Panc1 (cell line): ENCODE measurements around the gene HECA. TPM values are rescaled to one million over a fixed set of nuclear protein-coding genes. Genes with fewer than 3 reads are reported as not detected.

Source experiments
- ATAC-seq: fragments of 200-7000 bp; cut with Tn5 transposase; 2 replicates; pipeline ENCODE4 v1.9.1; 2020; ENCODE audit warnings: mild to moderate bottlenecking, moderate library complexity
- BruUV-seq: library from RNA; stranded (reverse); fragments of 400-500 nt; replicated peaks from 2 replicates; lab custom pipeline; 2021; lab: Mats Ljungman, UMichigan
- CTCF ChIA-PET: fragments of 300-600 bp; sonication (Branson Sonifier 250); formaldehyde crosslinking; loops from one replicate; lab custom pipeline; 2022; ENCODE audit warnings: antibody characterized with exemption; lab: Charles Lee
- POLR2A ChIA-PET: fragments of 300-600 bp; sonication (Branson Sonifier 250); formaldehyde crosslinking; loops from one replicate; lab custom pipeline; 2022; ENCODE audit warnings: antibody characterized with exemption; lab: Charles Lee
- DNase-seq: peaks from one replicate; pipeline ENCODE4 v3.0.0-alpha.2; 2010; ENCODE audit warnings: low read depth, low spot score
- H3K27ac ChIP-seq: 2 replicates; pipeline ENCODE4 v1.5.1; 2011; ENCODE audit warnings: mild to moderate bottlenecking, low read length, inconsistent platforms
- H3K27me3 ChIP-seq: fragments of 200-500 bp; sonication (Bioruptor generic); 2 replicates; pipeline ENCODE4 v1.6.0; 2014; ENCODE audit warnings: low read length, inconsistent platforms; ENCODE audit not compliant: control insufficient read depth, insufficient read depth
- H3K36me3 ChIP-seq: fragments of 200-500 bp; sonication (Bioruptor generic); 2 replicates; pipeline ENCODE4 v1.5.1; 2014; ENCODE audit warnings: inconsistent platforms, mild to moderate bottlenecking, low read length, moderate library complexity; ENCODE audit not compliant: control insufficient read depth, insufficient read depth
- H3K4me1 ChIP-seq: 2 replicates; pipeline ENCODE4 v1.5.1; 2011; ENCODE audit warnings: inconsistent platforms, mild to moderate bottlenecking, low read length, moderate library complexity; ENCODE audit not compliant: control insufficient read depth, insufficient read depth
- H3K4me3 ChIP-seq, 2 experiments: 2 replicates each; pipeline ENCODE4 v1.5.1; 2011 to 2012; ENCODE audit warnings: low read depth in 2 of 2, low read length in 2 of 2, mild to moderate bottlenecking in 2 of 2, inconsistent platforms in 1 of 2, moderate library complexity in 1 of 2
- H3K9me3 ChIP-seq: fragments of 200-500 bp; sonication (Bioruptor generic); 2 replicates; pipeline ENCODE4 v1.5.1; 2014; ENCODE audit warnings: low read depth, mild to moderate bottlenecking, inconsistent platforms, low read length, moderate library complexity; ENCODE audit not compliant: control insufficient read depth, insufficient read depth
- CTCF ChIP-seq: fragments of 450-650 bp; IDR thresholded peaks from 2 replicates; pipeline ENCODE4 v1.5.1; 2017; ENCODE audit warnings: mild to moderate bottlenecking
- POLR2AphosphoS5 ChIP-seq: IDR thresholded peaks from 2 replicates; pipeline ENCODE4 v1.6.1; 2012; ENCODE audit warnings: mild to moderate bottlenecking, low read depth, low read length, moderate library complexity
- REST ChIP-seq, 2 experiments: IDR thresholded peaks; 2 replicates each; pipeline ENCODE4 v1.6.1; 2011 to 2012; ENCODE audit warnings: low read depth in 2 of 2, control low read depth in 1 of 2, low read length in 1 of 2, mild to moderate bottlenecking in 1 of 2, moderate library complexity in 1 of 2; ENCODE audit not compliant: insufficient read depth in 1 of 2
- SIN3A ChIP-seq: IDR thresholded peaks from 2 replicates; pipeline ENCODE4 v1.6.1; 2012; ENCODE audit warnings: low read depth, mild to moderate bottlenecking, low read length, moderate library complexity, borderline replicate concordance; ENCODE audit not compliant: insufficient read depth
- TCF7L2 ChIP-seq: IDR thresholded peaks from 2 replicates; pipeline ENCODE4 v1.6.1; 2011; ENCODE audit warnings: mild to moderate bottlenecking, low read depth, low read length, inconsistent platforms
- in situ Hi-C: cut with HindIII; loops from 2 replicates; pipeline ENCODE4 v1.10.0; 2016; ENCODE audit warnings: low sequenced_read_pairs, low pct_unique_long_range_greater_than_20kb
- intact Hi-C: fragments of 100-400 bp; cut with micrococcal nuclease; formaldehyde crosslinking; loops from one replicate; pipeline ENCODE4 v1.10.0; 2022; ENCODE audit not compliant: unreplicated experiment
- total RNA-seq: library from RNA; stranded (reverse); gene quantifications from one replicate; pipeline ENCODE4 v1.2.1, GENCODE V29; 2021; ENCODE audit not compliant: unreplicated experiment

The HECA gene
- total RNA-seq, 1 experiment from 2014 or later: 3.9 TPM

- in situ Hi-C loops: no loop called here
- no peaks in the 10 kb centered on the region for H3K9me3 ChIP-seq
- DNase-seq: no peak
- CTCF ChIA-PET: no interaction called here
- H3K4me1 ChIP-seq: no peaks in the 10 kb centered on the region
- H3K27ac ChIP-seq: no peak overlapping the region
- H3K36me3 ChIP-seq: no peaks in the 10 kb centered on the region
- ATAC-seq: no peak
- POLR2A ChIA-PET: no interaction called here
- BruUV-seq: no TSS peak
- intact Hi-C loops: no loop called here
- no peaks in the 10 kb centered on the region; the same call in 1 of the 2 replicates for H3K27me3 ChIP-seq
- H3K4me3 ChIP-seq: no peak overlapping the region
- TF ChIP-seq SIN3A (no peak), POLR2AphosphoS5 (no peak), CTCF (no peak), REST (IDR thresholded peaks at IDR 0.05; ENCODE audit: insufficient read depth in 1 of 2, low read depth in 2 of 2, low read length in 1 of 2) (no peak), TCF7L2 (no peak)
These were observed 12.7 kb downstream of the HECA start for GRCh38 chr6:139147628-139148027.

GRCh38 chr6:139148557-139149235, 13.8 kb downstream of the HECA start:
- Histone ChIP-seq H3K4me1 (no peaks in the 10 kb centered on the region), H3K4me3 (no peak overlapping the region), H3K36me3 (no peaks in the 10 kb centered on the region), H3K27ac (no peak overlapping the region), H3K9me3 (no peaks in the 10 kb centered on the region), H3K27me3 (no peaks in the 10 kb centered on the region; the same call in 1 of the 2 replicates)
- no peak for TF ChIP-seq REST (IDR thresholded peaks at IDR 0.05; ENCODE audit: insufficient read depth in 1 of 2, low read depth in 2 of 2, low read length in 1 of 2)
- no TSS peak for BruUV-seq
- intact Hi-C loops: no loop called here
- ATAC-seq (no peak), DNase-seq (no peak)
- ChIA-PET POLR2A (interaction anchor here (0.7 kb wide), 1 partner anchor 441 kb away, joined by 4 read pairs; no protein-coding TSS in a partner anchor), CTCF (no interaction called here)
- in situ Hi-C loops: no loop called here
